ENCODE measurements around the gene FGFRL1. TPM values are rescaled to one million over a fixed set of nuclear protein-coding genes. Genes with fewer than 3 reads are reported as not detected.

The FGFRL1 gene
- total and polyA plus RNA-seq, 2 donors from 2014 or later = 22.0 to 25.5 TPM

DNA sequence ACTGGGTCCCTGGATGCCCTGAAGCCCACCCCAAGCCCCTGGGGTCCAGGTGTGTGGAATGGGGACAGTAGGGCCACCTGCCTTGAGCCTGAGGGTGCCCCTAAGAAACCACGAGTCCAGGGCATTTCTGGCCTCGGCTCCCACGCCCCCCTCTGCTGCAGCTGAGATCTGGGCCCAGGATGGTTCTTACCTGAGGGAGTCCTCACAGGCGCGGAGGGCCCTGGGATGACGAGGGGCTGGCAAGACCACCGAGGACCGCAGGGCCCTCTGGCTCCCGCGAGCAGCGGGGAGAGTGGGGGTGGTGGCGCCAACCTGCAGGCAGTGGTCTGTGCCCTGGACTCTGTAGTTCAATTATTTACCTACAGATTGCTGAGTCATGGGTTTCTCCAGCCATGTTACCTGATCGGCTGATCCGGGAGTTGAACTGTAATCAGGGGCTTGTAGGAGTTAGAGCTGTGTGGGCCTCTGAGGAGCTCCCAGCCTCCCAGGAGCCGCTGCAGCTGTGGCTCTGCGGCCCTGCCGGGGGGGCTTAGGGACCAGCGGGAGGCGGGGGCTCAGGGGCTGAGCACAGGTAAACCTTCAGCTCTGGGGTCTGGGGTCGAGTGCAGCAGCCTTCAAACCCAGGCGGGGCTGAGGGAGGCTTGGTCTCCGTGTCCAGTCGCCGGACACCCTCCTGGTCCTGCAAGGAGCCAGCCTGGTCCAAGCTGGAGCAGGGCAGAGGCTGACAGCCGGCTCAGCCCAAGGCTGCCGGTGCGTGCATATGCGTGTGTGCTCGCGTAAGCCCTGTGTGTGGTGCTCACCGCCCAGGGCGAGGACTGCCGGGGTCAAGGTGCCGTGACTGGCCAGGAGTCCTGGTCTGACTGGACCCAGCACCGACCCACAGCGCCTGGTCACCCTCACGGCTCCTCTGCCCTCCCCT is 18.1 kb upstream of the FGFRL1 start, which contains the start of gene SLC26A1:
Gene SLC26A1, minus strand, starts transcription at position 294 of the 919 bp plus-strand sequence. CDS start 1,701 bp downstream, outside the sequence.
- no peaks in the 10 kb centered on the region for H3K9me3 ChIP-seq (ENCODE audit: control insufficient read depth in 2 of 3, insufficient read depth in 1 of 3, low read length in 3 of 3)
- peaks cover 0 to 27% (median 9%) of the 10 kb centered on the region in 3 donors for H3K4me1 ChIP-seq (ENCODE audit: control insufficient read depth in 2 of 3, insufficient read depth in 2 of 3, low read depth in 1 of 3, low read length in 3 of 3)
- no peak for FAIRE-seq
- peaks cover 6% of the 10 kb centered on the region for H3K27me3 ChIP-seq (ENCODE audit: control insufficient read depth, insufficient read depth, low read length)
- DNase-seq = peak; percentile 62 to 87 (median 78)
- intact Hi-C loops (cut with DNase I) = no loop called here
- H3K36me3 ChIP-seq (ENCODE audit: control insufficient read depth in 2 of 3, insufficient read depth in 3 of 3, low read length in 3 of 3) = peaks cover 0 to 4% (median 4%) of the 10 kb centered on the region in 3 donors
- TF ChIP-seq, protein P1, sequence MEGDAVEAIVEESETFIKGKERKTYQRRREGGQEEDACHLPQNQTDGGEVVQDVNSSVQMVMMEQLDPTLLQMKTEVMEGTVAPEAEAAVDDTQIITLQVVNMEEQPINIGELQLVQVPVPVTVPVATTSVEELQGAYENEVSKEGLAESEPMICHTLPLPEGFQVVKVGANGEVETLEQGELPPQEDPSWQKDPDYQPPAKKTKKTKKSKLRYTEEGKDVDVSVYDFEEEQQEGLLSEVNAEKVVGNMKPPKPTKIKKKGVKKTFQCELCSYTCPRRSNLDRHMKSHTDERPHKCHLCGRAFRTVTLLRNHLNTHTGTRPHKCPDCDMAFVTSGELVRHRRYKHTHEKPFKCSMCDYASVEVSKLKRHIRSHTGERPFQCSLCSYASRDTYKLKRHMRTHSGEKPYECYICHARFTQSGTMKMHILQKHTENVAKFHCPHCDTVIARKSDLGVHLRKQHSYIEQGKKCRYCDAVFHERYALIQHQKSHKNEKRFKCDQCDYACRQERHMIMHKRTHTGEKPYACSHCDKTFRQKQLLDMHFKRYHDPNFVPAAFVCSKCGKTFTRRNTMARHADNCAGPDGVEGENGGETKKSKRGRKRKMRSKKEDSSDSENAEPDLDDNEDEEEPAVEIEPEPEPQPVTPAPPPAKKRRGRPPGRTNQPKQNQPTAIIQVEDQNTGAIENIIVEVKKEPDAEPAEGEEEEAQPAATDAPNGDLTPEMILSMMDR (IDR thresholded peaks at IDR 0.05; ENCODE audit: borderline replicate concordance, extremely low read depth, insufficient read depth) = no peak
- peak within 1 kb of the TSS in 2 of 3 donors; percentile 64 to 87 for H3K9ac ChIP-seq (ENCODE audit: low read length in 3 of 3)
- H3K4me3 ChIP-seq (ENCODE audit: low read length in 3 of 3) = peak within 1 kb of the TSS; percentile 11 to 69 (median 60)
- H3K27ac ChIP-seq (ENCODE audit: low read depth in 2 of 2, low read length in 2 of 2) = peak within 1 kb of the TSS; percentile 93 to 97

DNA sequence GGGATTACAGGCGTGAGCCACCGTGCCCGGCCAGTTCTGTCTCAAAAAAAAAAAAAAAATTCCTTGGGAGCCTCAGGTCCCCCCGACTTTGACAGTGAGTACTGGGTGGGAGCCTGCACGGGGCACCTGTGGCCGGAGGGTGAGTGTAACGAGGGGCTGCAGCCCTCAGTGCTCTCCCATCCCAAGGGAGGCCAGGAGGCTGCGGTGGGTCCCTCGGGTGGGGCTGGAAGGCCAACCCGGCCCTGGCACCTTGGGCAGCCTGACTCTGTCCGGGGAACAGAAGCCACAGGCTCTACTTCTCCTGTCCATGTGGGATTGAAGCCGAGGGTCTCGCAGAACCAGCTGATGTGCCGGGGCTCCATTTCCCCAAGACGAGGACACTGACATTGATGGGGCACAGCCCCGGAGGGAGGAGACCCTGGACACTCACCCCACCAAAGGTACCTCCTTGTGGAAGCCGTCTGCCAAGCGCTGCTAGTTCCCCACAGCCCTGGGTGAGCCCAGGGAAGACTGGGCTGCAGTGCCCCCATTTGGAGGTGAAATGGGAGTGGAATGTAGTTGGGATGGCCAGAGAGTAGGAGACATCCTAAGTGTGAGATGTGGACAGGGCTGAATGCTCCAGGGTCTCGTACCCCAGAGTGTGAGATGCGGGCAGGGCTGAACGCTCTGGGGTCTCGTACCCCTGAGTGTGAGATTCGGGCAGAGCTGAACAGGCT is 16.0 kb upstream of the FGFRL1 start:
- TF ChIP-seq, protein P1 (IDR thresholded peaks at IDR 0.05; ENCODE audit: borderline replicate concordance, extremely low read depth, insufficient read depth) = no peak
- Histone ChIP-seq H3K9ac (ENCODE audit: low read length in 3 of 3) (no peak overlapping the region), H3K36me3 (ENCODE audit: control insufficient read depth in 2 of 3, insufficient read depth in 3 of 3, low read length in 3 of 3) (peaks cover 0 to under 1% (median 0%) of the 10 kb centered on the region in 3 donors), H3K9me3 (ENCODE audit: control insufficient read depth in 2 of 3, insufficient read depth in 1 of 3, low read length in 3 of 3) (no peaks in the 10 kb centered on the region), H3K4me1 (ENCODE audit: control insufficient read depth in 2 of 3, insufficient read depth in 2 of 3, low read depth in 1 of 3, low read length in 3 of 3) (peaks cover 0 to 27% (median 9%) of the 10 kb centered on the region in 3 donors), H3K4me3 (ENCODE audit: low read length in 3 of 3) (no peak overlapping the region), H3K27me3 (ENCODE audit: control insufficient read depth, insufficient read depth, low read length) (peaks cover 7% of the 10 kb centered on the region), H3K27ac (ENCODE audit: low read depth in 2 of 2, low read length in 2 of 2) (no peak overlapping the region)
- DNase-seq (peak in 2 of 5 donors; percentile 36 to 66), FAIRE-seq (no peak)
- intact Hi-C loops (cut with DNase I) = no loop called here

DNA sequence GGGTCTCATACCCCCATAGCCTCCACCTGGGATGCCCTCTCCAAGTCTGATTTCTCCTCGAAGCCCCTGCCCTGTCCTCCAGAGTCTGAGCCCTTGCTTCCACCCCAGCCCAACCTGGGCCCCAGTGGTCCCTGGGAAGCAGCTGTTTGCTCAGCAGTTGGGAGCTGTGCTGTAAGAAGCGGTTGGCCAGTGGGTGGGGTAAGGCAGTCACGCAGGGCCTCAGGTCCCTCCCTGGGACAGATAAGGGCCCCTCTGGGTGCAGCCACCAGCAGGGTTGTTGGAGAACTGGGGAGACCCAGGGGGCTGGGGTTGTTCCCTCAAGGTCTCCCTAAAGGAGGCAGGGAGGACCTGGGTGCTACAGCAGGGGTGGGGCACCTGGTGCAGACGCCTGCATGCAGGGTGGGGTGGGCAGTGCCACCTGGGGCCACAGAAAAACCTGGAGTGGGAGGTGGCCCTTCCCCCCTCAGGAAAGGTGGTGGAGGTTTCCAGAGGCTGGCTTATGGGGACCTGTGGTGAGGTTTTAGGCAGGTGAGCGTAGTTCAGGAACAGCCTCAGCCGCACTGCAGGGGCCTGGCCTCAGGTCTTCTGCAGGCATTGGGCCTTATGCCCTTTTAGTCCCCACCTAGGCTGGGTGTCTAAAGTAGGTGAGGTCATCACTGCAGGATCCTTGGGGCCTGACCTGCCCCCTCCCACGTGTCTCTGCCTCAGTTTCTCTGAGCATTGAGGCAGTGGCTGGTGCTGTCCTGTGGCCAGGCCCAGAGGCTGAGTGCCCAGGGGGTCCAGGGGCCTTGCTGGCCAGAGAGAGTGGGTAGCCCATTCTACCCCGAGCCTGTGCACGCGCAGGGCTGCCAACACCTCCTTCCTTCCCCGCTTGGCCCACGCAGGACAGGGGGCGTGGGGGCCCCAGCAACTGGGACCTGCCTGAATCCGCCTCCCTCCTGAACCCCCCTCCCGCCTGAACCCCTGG is 15.1 kb upstream of the FGFRL1 start:
- no peak for FAIRE-seq
- Histone ChIP-seq H3K4me3 (ENCODE audit: low read length in 3 of 3) (no peak overlapping the region), H3K27ac (ENCODE audit: low read depth in 2 of 2, low read length in 2 of 2) (no peak overlapping the region), H3K9ac (ENCODE audit: low read length in 3 of 3) (no peak overlapping the region), H3K27me3 (ENCODE audit: control insufficient read depth, insufficient read depth, low read length) (peaks cover 9% of the 10 kb centered on the region), H3K9me3 (ENCODE audit: control insufficient read depth in 2 of 3, insufficient read depth in 1 of 3, low read length in 3 of 3) (no peaks in the 10 kb centered on the region), H3K36me3 (ENCODE audit: control insufficient read depth in 2 of 3, insufficient read depth in 3 of 3, low read length in 3 of 3) (no peaks in the 10 kb centered on the region), H3K4me1 (ENCODE audit: control insufficient read depth in 2 of 3, insufficient read depth in 2 of 3, low read depth in 1 of 3, low read length in 3 of 3) (peaks cover 0 to 25% (median 9%) of the 10 kb centered on the region in 3 donors)
- intact Hi-C loops (cut with DNase I) = no loop called here
- peak in 2 of 5 donors; percentile 58 to 72 for DNase-seq
- TF ChIP-seq, protein P1 (IDR thresholded peaks at IDR 0.05; ENCODE audit: borderline replicate concordance, extremely low read depth, insufficient read depth) = no peak
